Thoracic aorta (tissue), 2 donors: Measurements from ENCODE around the gene URB1. TPM values are rescaled to one million over a fixed set of nuclear protein-coding genes. Genes with fewer than 3 reads are reported as not detected.

Experiments used
- ATAC-seq: fragments of 150-250 bp; one replicate; pipeline ENCODE4 v1.8.0; 2017; ENCODE audit warnings: low read depth; ENCODE audit not compliant: insufficient number of reproducible peaks, low FRiP score
- DNase-seq: peaks from one replicate; pipeline ENCODE4 v3.0.0-alpha.2; 2020; ENCODE audit warnings: low spot score
- H3K27ac ChIP-seq, 2 donors: fragments of 200-600 bp; sonication (generic); 1 replicate in 1 of 2; 2 replicates in 1 of 2; pipeline ENCODE4 v1.5.1; 2016; ENCODE audit warnings: mild to moderate bottlenecking in 2 of 2, moderate library complexity in 2 of 2
- H3K27me3 ChIP-seq: fragments of 200-600 bp; sonication (generic); replicated peaks from 2 replicates; pipeline ENCODE4 v1.6.0; 2016; ENCODE audit warnings: mild to moderate bottlenecking; ENCODE audit not compliant: insufficient read depth
- H3K36me3 ChIP-seq: fragments of 200-600 bp; sonication (generic); one replicate; pipeline ENCODE4 v1.5.1; 2016
- H3K4me1 ChIP-seq, 2 donors: fragments of 200-600 bp; sonication (generic); 1 replicate in 1 of 2; 2 replicates in 1 of 2; pipeline versions ENCODE4 v1.5.1 to v1.6.0; 2016; ENCODE audit warnings: low read depth in 2 of 2, mild to moderate bottlenecking in 1 of 2; ENCODE audit not compliant: control insufficient read depth in 1 of 2
- H3K4me3 ChIP-seq: fragments of 200-600 bp; sonication (generic); 2 replicates; pipeline ENCODE4 v1.5.1; 2016; ENCODE audit warnings: mild to moderate bottlenecking
- H3K9me3 ChIP-seq: fragments of 200-600 bp; sonication (generic); 2 replicates; pipeline ENCODE4 v1.5.1; 2016
- CTCF ChIP-seq: fragments of 200-600 bp; sonication (generic); IDR thresholded peaks from one replicate; pipeline ENCODE4 v1.5.1; 2019; ENCODE audit warnings: antibody characterized with exemption
- total RNA-seq, 2 donors: library from RNA; depleted of rRNA; stranded (reverse); fragments of >200 nt; gene quantifications; one replicate each; pipeline versions ENCODE4 v1.1.0 to v1.2.3, GENCODE V29; 2016

URB1 gene
- total RNA-seq, 2 donors from 2014 or later, result 35.1 to 64.8 TPM

- no peak for TF ChIP-seq CTCF
- no peaks in the 10 kb centered on the region for H3K9me3 ChIP-seq
- no peaks in the 10 kb centered on the region for H3K27me3 ChIP-seq
- peaks cover 6% of the 10 kb centered on the region for H3K36me3 ChIP-seq
- H3K27ac ChIP-seq, result no peak overlapping the region
- no peak overlapping the region for H3K4me3 ChIP-seq
- ATAC-seq (no peak), DNase-seq (no peak)
- H3K4me1 ChIP-seq, result no peaks in the 10 kb centered on the region
Measured at GRCh38 chr21:32298148-32298559, 94.7 kb downstream of the URB1 start.

- DNase-seq (no peak), ATAC-seq (no peak)
- no peaks in the 10 kb centered on the region for H3K27me3 ChIP-seq
- no peak for TF ChIP-seq CTCF
- no peaks in the 10 kb centered on the region for H3K9me3 ChIP-seq
- H3K27ac ChIP-seq, result no peak overlapping the region
- H3K4me3 ChIP-seq, result no peak overlapping the region
- H3K36me3 ChIP-seq, result peaks cover 6% of the 10 kb centered on the region
- no peaks in the 10 kb centered on the region for H3K4me1 ChIP-seq
Measured at GRCh38 chr21:32297449-32297848, 95.4 kb downstream of the URB1 start.

GRCh38 chr21:32285476-32285875, 107.3 kb downstream of the URB1 start:
- Histone ChIP-seq H3K36me3 (no peaks in the 10 kb centered on the region), H3K9me3 (no peaks in the 10 kb centered on the region), H3K4me3 (no peak overlapping the region), H3K27me3 (no peaks in the 10 kb centered on the region), H3K27ac (no peak overlapping the region), H3K4me1 (no peaks in the 10 kb centered on the region)
- TF ChIP-seq CTCF, result no peak
- no peak for ATAC-seq
- no peak for DNase-seq

GRCh38 chr21:32282992-32283391, 109.8 kb downstream of the URB1 start:
- no peaks in the 10 kb centered on the region for H3K27me3 ChIP-seq
- H3K27ac ChIP-seq, result no peak overlapping the region
- no peaks in the 10 kb centered on the region for H3K9me3 ChIP-seq
- no peaks in the 10 kb centered on the region for H3K36me3 ChIP-seq
- ATAC-seq (no peak), DNase-seq (no peak)
- TF ChIP-seq CTCF, result no peak
- H3K4me3 ChIP-seq, result no peak overlapping the region
- peaks cover 10 to 14% of the 10 kb centered on the region in 2 donors for H3K4me1 ChIP-seq

GRCh38 chr21:32281531-32281930, 111.3 kb downstream of the URB1 start:
- ATAC-seq, result no peak
- Histone ChIP-seq H3K27ac (no peak overlapping the region), H3K4me3 (no peak overlapping the region), H3K36me3 (no peaks in the 10 kb centered on the region), H3K9me3 (no peaks in the 10 kb centered on the region), H3K27me3 (no peaks in the 10 kb centered on the region), H3K4me1 (peaks cover 10 to 17% of the 10 kb centered on the region in 2 donors)
- no peak for DNase-seq
- TF ChIP-seq CTCF, result no peak
